Keratinocyte (primary cell): ENCODE results near the gene NEIL1.

Experiments
- CTCF ChIP-seq, 3 experiments: IDR thresholded peaks in 1 of 3; conservative IDR thresholded peaks in 1 of 3; optimal IDR thresholded peaks in 1 of 3; 2 replicates in 2 of 3; 3 replicates in 1 of 3; pipeline versions ENCODE3 to v1.5.1; 2011; ENCODE audit warnings: low read length in 3 of 3, mild to moderate bottlenecking in 3 of 3, moderate library complexity in 2 of 3, control low read depth in 1 of 3, inconsistent platforms in 1 of 3; ENCODE audit not compliant: insufficient read depth in 2 of 3; ENCODE audit errors: extremely low read depth in 1 of 3
- EZH2 ChIP-seq: IDR thresholded peaks from one replicate; pipeline ENCODE4 v1.6.1; 2012; ENCODE audit warnings: inconsistent platforms, mild to moderate bottlenecking, low read length, moderate library complexity

DNA sequence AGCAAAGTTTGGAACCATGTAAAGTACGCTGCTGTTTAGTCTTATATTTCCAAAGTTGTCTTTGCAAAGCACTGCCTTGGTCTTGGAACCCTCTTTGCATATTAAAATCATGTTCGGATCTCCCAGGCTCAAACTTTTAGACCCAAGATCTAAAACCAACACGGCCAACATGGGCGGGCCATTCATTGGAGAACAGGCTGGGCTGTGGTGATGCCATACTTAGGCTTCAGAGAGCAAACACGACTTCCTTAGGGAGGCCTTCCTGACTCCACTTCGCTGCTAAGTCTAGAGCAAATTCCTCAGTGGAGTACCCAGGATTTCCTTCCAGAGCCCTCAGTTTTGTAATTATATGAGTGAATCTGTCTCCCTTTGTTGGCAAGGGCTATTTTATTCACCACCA lies 18.0 kb downstream of the NEIL1 start:
- TF ChIP-seq CTCF (optimal IDR thresholded peaks at IDR 0.05 in 1 of 3, IDR thresholded peaks at IDR 0.05 in 1 of 3, conservative IDR thresholded peaks at IDR 0.05 in 1 of 3; ENCODE audit: extremely low read depth in 1 of 3, insufficient read depth in 2 of 3, low read length in 3 of 3), result no peak
- no peak for TF ChIP-seq EZH2
